Keratinocyte (primary cell): Measurements from ENCODE around the gene LARP1B. TPM values are rescaled to one million over a fixed set of nuclear protein-coding genes. Genes with fewer than 3 reads are reported as not detected.
A peak's percentile ranks its signal among the peaks of the same experiment; 100 is the strongest.

Experiments used
- DNase-seq: peaks from one replicate; pipeline ENCODE4 v3.0.0-alpha.2; 2011; ENCODE audit warnings: low read depth, missing footprints, low spot score
- FAIRE-seq: peaks from 2 replicates; lab custom pipeline; 2011; peaks lifted over from hg19 to GRCh38; lab: Jason Lieb, UNC
- H2AFZ ChIP-seq: 2 replicates; pipeline ENCODE4 v1.6.0; 2012; ENCODE audit warnings: low read length, control low read depth, inconsistent platforms; ENCODE audit not compliant: control insufficient read depth
- H3K27ac ChIP-seq: 2 replicates; pipeline ENCODE4 v1.5.1; 2011; ENCODE audit warnings: low read length; ENCODE audit not compliant: control insufficient read depth, insufficient read depth
- H3K27me3 ChIP-seq: 3 replicates; pipeline ENCODE4 v1.6.0; 2011; ENCODE audit warnings: low read length; ENCODE audit not compliant: control insufficient read depth, insufficient read depth; ENCODE audit errors: extremely low read depth
- H3K36me3 ChIP-seq, 2 experiments: 2 replicates in 1 of 2; 3 replicates in 1 of 2; pipeline ENCODE4 v1.5.1; 2011; ENCODE audit warnings: low read length in 2 of 2, mild to moderate bottlenecking in 1 of 2; ENCODE audit not compliant: control insufficient read depth in 2 of 2, insufficient read depth in 2 of 2; ENCODE audit errors: extremely low read depth in 1 of 2
- H3K4me1 ChIP-seq: 3 replicates; pipeline ENCODE4 v1.5.1; 2011; ENCODE audit warnings: low read length; ENCODE audit not compliant: control insufficient read depth, insufficient read depth; ENCODE audit errors: extremely low read depth
- H3K4me2 ChIP-seq: 3 replicates; pipeline ENCODE4 v1.6.0; 2011; ENCODE audit warnings: low read depth, low read length; ENCODE audit not compliant: control insufficient read depth, insufficient read depth; ENCODE audit errors: extremely low read depth
- H3K4me3 ChIP-seq, 3 experiments: fragments of 200-600 bp in 1 of 3; sonication (generic) in 1 of 3; 2 replicates in 2 of 3; 3 replicates in 1 of 3; pipeline ENCODE4 v1.5.1; 2011 to 2016; ENCODE audit warnings: low read length in 3 of 3, mild to moderate bottlenecking in 3 of 3, control low read depth in 2 of 3, inconsistent platforms in 1 of 3, low read depth in 1 of 3, mixed read lengths in 1 of 3, mixed run types in 1 of 3, moderate library complexity in 1 of 3; ENCODE audit not compliant: control insufficient read depth in 2 of 3, insufficient read depth in 2 of 3; ENCODE audit errors: extremely low read depth in 1 of 3
- H3K79me2 ChIP-seq: 2 replicates; pipeline ENCODE4 v1.6.0; 2012; ENCODE audit warnings: low read length; ENCODE audit not compliant: control insufficient read depth, insufficient read depth
- H3K9ac ChIP-seq: 3 replicates; pipeline ENCODE4 v1.6.0; 2011; ENCODE audit warnings: low read length; ENCODE audit not compliant: control insufficient read depth, insufficient read depth; ENCODE audit errors: extremely low read depth
- H3K9me1 ChIP-seq: 3 replicates; pipeline ENCODE4 v1.6.0; 2011; ENCODE audit warnings: low read length; ENCODE audit not compliant: control insufficient read depth, insufficient read depth; ENCODE audit errors: extremely low read depth
- H3K9me3 ChIP-seq: 2 replicates; pipeline ENCODE4 v1.5.1; 2012; ENCODE audit warnings: low read depth, low read length; ENCODE audit not compliant: control insufficient read depth
- H4K20me1 ChIP-seq: 3 replicates; pipeline ENCODE4 v1.6.0; 2011; ENCODE audit warnings: low read length; ENCODE audit not compliant: control insufficient read depth, insufficient read depth; ENCODE audit errors: extremely low read depth
- EZH2 ChIP-seq: IDR thresholded peaks from one replicate; pipeline ENCODE4 v1.6.1; 2012; ENCODE audit warnings: inconsistent platforms, mild to moderate bottlenecking, low read length, moderate library complexity
- dilution Hi-C: fragments of 300-500 bp; cut with MboI; formaldehyde crosslinking; loops from one replicate; pipeline ENCODE4 v1.7.0; 2020; ENCODE audit warnings: low sequenced_read_pairs; ENCODE audit not compliant: extremely low pct_ligation_motif_present
- polyA plus RNA-seq, 5 experiments: library from polyadenylated mRNA; depleted of rRNA in 3 of 5; stranded (reverse) in 3 of 5; stranded (forward) in 1 of 5; unstranded in 1 of 5; fragments of >200 nt; gene quantifications; 1 replicate in 1 of 5; 2 replicates in 3 of 5; 3 replicates in 1 of 5; pipeline versions ENCODE4 v1.2.1 to v1.2.3, GENCODE V29; 2011 to 2012; ENCODE audit warnings: missing spikeins in 2 of 5, low read depth in 1 of 5, low replicate concordance in 1 of 5
- TF ChIP-seq, protein P1 (sequence below), 3 experiments: IDR thresholded peaks in 1 of 3; conservative IDR thresholded peaks in 1 of 3; optimal IDR thresholded peaks in 1 of 3; 2 replicates in 2 of 3; 3 replicates in 1 of 3; pipeline versions ENCODE3 to v1.5.1; 2011; ENCODE audit warnings: low read length in 3 of 3, mild to moderate bottlenecking in 3 of 3, moderate library complexity in 2 of 3, control low read depth in 1 of 3, inconsistent platforms in 1 of 3; ENCODE audit not compliant: insufficient read depth in 2 of 3; ENCODE audit errors: extremely low read depth in 1 of 3

The LARP1B gene
- polyA plus RNA-seq, 1 donor (not counting 4 experiments of a cell fraction or from before 2014, with no cell fraction given) = 18.3 TPM

DNA sequence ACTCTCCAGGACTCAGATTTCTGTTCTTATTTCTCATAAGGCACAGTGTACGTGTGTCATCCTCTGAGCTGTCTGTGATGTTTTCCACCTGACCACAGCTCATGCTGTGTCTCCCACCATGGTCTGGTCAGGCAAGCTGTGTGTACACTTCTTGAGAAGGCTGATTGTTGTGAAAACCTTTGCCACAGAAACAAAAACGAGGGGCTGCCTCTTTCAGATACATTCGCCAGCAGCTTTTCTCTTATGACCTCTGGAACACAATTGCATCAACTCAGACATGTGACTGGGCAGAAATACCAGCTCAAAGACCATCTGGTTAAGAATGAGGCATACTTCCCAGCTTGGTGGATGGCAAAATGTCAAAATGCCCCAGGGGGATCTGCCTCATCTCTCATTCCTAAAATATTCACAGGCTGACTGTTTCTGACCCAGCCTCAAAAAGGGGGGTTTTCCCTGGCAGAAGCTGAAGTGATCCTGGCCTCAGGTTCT is 180.4 kb downstream of the LARP1B start:
- Histone ChIP-seq H2AFZ (peak overlapping the region; percentile 95), H4K20me1 (no peaks in the 10 kb centered on the region), H3K79me2 (no peaks in the 10 kb centered on the region), H3K9me3 (no peaks in the 10 kb centered on the region), H3K36me3 (no peaks in the 10 kb centered on the region), H3K4me1 (peaks cover 24% of the 10 kb centered on the region), H3K9me1 (no peaks in the 10 kb centered on the region), H3K27me3 (no peaks in the 10 kb centered on the region), H3K27ac (peak overlapping the region; percentile 99), H3K9ac (peak overlapping the region; percentile 74), H3K4me3 (peak overlapping the region in 2 of 3 experiments; percentile 41 to 44), H3K4me2 (peak overlapping the region; percentile 92)
- FAIRE-seq (peak; percentile 99), DNase-seq (peak; percentile 93)
- TF ChIP-seq, protein P1, sequence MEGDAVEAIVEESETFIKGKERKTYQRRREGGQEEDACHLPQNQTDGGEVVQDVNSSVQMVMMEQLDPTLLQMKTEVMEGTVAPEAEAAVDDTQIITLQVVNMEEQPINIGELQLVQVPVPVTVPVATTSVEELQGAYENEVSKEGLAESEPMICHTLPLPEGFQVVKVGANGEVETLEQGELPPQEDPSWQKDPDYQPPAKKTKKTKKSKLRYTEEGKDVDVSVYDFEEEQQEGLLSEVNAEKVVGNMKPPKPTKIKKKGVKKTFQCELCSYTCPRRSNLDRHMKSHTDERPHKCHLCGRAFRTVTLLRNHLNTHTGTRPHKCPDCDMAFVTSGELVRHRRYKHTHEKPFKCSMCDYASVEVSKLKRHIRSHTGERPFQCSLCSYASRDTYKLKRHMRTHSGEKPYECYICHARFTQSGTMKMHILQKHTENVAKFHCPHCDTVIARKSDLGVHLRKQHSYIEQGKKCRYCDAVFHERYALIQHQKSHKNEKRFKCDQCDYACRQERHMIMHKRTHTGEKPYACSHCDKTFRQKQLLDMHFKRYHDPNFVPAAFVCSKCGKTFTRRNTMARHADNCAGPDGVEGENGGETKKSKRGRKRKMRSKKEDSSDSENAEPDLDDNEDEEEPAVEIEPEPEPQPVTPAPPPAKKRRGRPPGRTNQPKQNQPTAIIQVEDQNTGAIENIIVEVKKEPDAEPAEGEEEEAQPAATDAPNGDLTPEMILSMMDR (optimal IDR thresholded peaks at IDR 0.05 in 1 of 3, IDR thresholded peaks at IDR 0.05 in 1 of 3, conservative IDR thresholded peaks at IDR 0.05 in 1 of 3; ENCODE audit: extremely low read depth in 1 of 3, insufficient read depth in 2 of 3, low read length in 3 of 3) = no peak
- no peak for TF ChIP-seq EZH2
- dilution Hi-C loops = no loop called here

DNA sequence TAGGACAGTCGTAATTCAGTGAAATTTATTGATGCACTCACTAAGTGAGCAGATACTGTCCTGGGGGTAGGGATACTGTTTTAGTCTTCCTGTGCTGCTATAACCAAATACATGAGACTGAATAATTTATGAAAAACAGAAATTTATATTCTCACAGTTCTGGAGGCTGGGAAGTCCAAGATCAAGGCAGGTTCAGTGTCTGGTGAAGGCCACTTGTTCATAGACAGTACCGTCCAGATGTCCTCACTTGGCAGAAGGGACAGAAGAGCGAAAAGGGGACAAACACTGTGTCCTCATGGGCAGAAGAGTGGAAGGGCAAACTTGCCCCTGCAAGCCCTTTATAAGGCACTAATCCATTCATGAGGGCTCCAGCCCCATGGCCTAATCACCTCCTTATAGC is 180.9 kb downstream of the LARP1B start:
- Histone ChIP-seq H3K4me2 (peak overlapping the region; percentile 92), H2AFZ (peak overlapping the region; percentile 67)

More for the DNA sequence above, 180.9 kb downstream of the LARP1B start:
- Histone ChIP-seq H3K4me1 (peaks cover 24% of the 10 kb centered on the region), H3K27me3 (no peaks in the 10 kb centered on the region), H3K9me1 (no peaks in the 10 kb centered on the region), H3K36me3 (no peaks in the 10 kb centered on the region), H3K9ac (peak overlapping the region; percentile 45), H4K20me1 (no peaks in the 10 kb centered on the region), H3K4me3 (peak overlapping the region in 1 of 3 experiments; percentile 21), H3K27ac (peak overlapping the region; percentile 99), H3K79me2 (no peaks in the 10 kb centered on the region), H3K9me3 (no peaks in the 10 kb centered on the region)
- FAIRE-seq (peak; percentile 56), DNase-seq (no peak)
- TF ChIP-seq EZH2 = no peak
- TF ChIP-seq, protein P1 (optimal IDR thresholded peaks at IDR 0.05 in 1 of 3, IDR thresholded peaks at IDR 0.05 in 1 of 3, conservative IDR thresholded peaks at IDR 0.05 in 1 of 3; ENCODE audit: extremely low read depth in 1 of 3, insufficient read depth in 2 of 3, low read length in 3 of 3) = no peak
- dilution Hi-C loops = no loop called here
